Stimulated activated CD8-positive, alpha-beta memory T cell treated with anti-CD3 and anti-CD28 coated beads, Interleukin-12 subunit alpha, Interleukin-12 subunit beta, amount 100 ng/mL, for 1 hour (primary cell): ENCODE data around the gene DSC1.

ENCODE experiments used
- DNase-seq: peaks from one replicate; pipeline ENCODE4 v3.0.0-alpha.2; 2020; ENCODE audit warnings: low read depth

DSC1 gene

DNA sequence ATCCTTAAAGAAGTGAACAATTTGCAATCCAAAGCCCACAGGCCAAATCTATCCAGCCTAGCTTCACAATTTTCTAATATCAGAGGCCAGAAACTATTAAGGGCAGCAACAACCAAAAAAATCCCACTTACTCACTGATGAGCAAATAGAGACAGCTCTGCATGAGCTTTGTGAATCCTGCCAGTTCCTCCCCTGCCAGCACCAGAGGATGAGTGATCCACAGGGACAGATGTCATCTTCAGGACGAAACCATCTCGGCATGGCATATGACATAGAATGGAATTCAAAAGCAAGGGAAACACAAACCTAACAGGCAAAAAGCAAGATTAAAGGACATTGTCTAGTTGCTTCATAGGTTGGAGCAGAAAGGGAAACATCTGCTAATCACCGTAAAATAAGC is 58.2 kb downstream of the DSC1 start:
- no peak for DNase-seq

DNA sequence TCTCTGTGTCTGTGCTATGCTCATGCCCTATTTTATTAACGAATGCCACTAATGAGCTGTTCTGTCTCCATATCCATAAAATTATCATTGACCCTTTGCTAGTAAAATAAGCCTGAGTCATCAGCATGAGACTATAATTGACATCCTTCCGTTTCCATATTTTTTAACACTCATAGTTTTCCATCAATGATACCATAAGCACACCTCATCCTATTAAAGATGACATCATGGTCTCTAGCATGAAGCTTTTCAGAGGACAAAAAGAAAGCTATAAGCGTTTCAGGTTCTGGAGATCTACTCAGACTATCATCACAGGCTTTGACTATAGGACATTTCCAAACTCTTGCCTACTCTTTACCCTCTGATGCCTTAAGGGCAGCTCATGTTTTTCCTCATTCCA is 59.2 kb downstream of the DSC1 start:
- DNase-seq = no peak

DNA sequence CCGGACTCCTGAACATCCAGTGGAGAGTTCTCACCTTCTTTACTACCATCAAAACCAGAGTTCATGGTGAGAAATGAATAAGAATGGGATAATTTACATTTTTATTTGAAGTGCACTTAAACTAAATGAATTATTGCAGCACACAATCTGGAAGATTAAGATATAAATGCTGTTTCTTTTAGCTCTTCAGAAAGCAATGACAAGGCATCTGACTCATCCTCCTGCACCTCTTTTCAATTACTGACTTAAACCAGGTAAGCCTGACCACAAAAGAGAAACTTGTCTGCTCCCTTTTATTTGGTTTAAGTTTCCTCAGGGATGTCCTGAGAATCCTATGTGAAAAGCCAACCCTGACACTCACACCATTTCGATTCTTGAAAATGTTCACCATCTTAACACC is 59.7 kb downstream of the DSC1 start:
- DNase-seq = no peak

DNA sequence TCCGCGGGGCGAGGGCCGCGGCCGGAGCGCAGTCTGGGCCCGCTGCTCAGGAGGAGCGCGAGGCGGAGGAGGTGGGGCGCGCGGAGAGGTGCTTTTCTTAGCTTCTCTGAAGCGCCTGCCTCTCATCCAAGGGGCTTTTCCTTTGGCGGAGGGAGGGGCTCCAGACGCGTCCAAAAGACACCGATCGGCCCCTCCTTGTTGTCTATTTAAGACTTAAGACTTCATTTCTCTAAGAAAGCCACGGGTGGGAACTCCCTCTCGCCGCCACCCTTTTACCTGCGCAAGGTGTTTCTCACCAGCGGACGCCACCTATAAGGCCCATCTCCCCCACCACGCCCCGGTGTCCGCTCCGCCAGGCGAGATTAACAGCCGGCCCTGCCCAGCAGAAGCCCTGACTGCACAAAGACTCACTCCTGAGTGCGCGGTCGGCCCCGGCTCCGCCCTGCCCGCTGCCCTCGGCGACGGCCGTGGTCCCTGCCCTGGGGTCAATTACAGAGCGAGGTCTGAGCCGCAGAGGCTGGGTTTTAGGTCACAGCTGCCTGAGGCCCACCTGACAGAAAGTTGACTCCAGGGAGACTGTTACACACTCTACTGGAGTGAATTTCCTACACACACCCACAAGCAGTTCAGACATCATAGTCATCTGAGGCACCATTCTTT is 60.5 kb downstream of the DSC1 start, which contains the start of gene DSC2:
Gene DSC2, minus strand, starts transcription at position 397 of the 660 bp plus-strand sequence. CDS start 450 bp downstream, outside the sequence.
- no peak for DNase-seq

DNA sequence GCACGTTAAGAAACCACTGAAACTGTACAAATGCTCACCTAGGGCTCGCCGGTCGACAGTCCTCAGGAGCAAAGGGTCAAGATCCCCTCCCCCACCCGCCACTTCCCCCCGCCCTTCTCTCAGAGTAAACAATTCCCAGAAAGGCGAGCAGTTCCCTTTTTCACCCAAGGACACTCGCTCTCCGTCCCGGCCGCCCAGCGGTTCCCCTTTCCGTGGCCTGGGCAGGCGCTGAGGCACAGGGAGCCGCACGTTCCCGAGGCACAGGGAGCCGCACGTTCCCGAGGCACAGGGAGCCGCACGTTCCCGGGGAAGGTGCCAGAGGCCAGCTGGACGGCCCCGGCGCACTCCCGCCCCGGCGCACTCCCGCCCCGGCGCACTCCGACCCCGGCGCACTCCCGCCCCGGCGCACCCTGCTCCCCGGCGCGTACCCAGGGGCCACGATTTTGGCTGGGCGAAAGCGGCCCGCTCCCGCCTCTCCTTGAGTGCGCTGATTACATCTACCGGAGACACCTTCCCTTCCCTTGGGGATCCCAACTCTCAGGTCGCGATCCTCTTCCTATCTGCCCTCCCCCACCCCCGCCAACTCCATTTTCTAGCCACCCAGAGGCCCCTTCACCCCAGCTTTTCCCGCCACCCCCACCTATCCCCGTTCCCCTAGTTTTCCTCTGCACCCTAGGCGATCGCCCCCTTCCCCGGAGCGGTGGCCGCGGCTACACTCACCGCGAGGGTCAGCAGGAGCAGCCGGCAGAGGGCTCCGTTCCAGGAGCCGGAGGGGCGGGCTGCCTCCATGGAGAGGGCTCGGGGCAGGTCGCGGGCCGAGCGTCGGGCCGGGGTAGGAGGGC is 61.3 kb downstream of the DSC1 start:
- DNase-seq = no peak

DNA sequence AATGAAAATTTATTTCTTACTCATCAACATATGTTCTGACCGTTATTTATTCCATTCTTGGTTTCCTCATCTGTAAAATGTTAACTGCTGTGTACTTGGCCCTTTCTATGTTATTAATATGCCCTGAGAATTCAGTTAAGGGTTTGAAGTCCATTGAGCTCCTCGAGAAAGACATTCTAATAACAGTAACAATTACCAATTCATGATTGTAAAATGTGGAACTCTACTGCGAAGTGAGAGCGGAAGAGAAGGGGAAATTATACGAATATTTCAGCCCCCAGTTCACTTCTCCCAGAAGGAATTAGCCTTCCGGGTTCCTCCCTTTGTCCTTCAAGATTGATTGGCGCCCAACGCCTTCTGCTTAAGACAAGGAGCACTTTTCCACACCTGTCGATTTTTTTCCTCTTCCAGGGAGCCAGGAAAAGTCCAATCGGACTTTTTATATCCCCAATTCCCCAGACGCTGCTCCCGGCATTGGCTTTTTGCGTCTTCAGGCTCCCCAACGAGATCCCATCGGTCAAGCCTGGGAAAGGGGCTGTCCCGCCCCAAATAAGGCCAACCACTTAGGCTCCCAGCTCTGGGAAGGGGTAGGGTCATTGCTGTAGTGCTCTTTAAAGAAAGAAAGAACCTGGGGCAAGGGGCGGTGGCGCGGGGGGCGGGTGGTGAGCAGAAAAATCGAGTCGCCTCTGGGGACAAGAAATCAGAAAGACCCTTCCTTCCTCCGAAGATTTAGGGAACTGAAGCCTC is 62.0 kb downstream of the DSC1 start:
- no peak for DNase-seq

DNA sequence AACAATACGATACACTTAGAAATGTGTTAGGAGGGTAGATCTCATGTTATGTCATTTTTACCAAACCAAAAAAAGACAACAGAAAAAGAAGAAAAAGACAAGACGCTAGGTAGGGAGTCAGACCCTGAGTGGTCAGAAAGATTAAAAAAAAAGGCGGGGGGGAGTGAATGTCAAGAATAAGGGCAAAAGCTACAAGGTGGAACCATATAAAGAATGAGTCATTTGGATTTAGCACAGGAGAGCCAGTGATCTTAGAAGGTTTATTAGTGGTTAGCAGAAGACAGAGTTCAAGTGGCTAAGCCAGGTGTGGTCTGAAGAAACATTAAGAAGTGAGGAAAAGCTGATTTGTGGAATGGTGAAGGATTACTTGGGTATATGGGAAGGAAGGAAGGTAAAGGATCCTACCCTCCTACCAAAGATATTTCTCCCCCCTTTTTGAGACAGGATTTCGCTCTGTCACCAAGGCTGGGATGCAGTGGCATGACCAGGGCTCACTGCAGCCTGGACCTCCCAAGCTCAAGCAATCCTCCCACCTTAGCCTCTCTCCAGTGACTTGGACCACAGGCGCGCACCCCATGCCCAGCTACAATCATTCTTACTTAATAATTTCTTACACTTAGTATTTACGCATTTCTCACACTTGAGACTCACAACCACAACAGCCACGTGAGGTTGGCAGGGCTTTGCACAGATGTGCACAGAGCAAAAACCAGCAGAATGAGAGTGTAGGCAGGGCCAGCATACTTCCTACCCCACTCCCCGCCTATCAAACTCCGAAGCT is 63.0 kb downstream of the DSC1 start:
- DNase-seq = no peak

DNA sequence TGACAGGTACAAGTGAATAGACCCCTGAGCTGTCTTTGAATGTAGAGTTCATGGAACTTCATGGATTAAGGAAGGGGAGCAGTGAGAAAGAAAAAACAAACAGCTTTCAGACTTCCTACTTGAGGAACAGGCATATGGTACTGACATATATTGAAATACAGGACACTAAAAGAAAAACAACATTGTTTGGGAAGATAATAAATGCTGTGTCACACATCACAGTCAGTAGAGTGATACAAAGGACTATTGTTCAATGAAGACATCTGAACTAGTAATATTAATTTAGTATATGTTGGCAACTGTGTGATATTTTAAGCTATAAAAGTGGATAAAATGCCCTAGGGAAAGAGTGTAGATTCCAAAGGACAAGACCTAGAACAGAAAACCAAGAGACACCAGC is 63.8 kb downstream of the DSC1 start:
- DNase-seq = no peak

DNA sequence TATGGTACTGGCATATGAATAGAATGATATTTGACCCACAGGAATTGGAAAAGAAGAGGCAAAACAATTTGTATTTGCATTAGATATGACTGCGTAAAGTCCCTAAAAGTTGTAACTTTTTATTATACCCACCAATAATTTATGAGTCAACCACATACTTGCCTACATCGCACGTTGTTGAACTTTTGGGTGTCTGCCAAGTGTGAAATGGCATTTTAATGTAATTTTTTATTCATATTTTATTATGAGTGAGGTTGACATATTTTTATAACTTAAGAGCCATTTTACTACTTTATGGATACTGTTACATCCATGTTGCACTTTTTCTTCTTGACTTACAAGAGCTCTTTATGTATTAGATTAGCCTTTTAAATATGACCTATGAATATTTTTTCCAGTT is 65.0 kb downstream of the DSC1 start:
- no peak for DNase-seq

DNA sequence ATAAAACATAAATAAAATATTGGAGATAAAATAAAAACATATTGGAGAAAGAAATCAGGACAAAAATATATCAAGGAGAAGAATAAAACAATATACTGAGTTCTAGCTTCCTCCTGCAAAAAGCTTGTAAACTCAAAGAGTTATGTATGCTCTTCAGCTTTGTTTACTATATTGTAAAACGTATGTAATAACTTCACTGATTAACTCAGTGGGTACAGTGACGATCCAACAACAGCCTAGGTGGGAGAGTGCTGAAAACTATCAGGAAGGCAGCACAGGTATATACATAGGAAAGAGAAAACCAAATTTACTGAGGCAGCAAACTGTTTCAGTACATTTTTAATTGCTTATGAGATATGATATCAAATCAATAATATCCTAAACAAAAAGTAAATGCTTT is 68.8 kb downstream of the DSC1 start:
- no peak for DNase-seq

DNA sequence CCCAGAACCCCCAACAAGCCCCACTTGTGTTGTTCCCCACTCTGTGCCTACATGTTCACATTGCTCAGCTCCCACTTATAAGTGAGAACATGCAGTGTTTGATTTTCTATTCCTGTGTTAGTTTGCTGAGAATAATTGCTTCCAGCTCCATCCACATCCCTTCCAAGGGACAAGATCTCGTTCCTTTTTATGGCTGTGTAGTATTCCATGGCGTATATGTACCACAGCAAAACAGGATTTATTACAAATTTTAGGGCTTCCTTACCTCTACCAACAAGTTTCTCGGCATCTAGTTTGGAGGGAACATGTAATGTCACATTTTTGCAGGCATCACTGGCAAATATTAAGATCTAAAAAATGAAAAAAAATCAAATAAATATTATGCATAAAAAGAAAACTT is 69.4 kb downstream of the DSC1 start:
- no peak for DNase-seq

DNA sequence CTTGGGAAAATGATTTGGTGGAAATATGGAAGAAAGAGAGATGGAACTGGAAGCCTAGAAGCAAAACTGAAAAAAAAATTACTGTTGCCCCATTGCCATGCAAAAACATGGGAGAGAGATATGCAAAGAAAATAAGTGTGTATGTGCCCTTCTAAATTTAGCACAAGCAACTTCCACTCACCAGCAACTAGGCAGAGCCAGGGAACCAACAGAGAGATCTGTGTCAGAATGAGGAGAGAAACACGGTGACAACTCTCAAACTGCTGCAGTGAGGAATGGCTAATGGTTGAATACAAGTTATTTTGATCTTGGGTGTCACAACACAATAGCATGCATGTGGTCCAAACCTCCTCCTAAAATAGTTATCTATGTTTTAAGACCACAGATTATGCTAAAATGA is 71.3 kb downstream of the DSC1 start:
- DNase-seq = no peak

DNA sequence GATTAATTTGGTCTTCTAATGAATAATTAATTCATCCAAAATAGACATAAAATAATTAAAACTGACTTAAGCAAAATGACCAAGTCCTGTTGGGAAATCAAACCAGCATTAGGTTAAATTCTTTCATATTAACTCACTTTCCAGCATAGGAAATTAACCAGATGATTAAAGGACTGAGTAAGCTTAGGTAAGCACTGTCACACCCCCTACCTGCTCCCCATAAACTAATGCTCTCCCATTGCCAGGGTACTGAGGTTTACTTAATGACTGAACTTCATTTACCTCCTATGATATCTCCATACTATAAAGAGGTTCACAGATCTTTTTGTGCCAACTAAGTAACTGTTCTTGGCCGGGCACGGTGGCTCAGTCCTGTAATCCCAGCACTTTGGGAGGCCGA is 74.1 kb downstream of the DSC1 start:
- DNase-seq = no peak

DNA sequence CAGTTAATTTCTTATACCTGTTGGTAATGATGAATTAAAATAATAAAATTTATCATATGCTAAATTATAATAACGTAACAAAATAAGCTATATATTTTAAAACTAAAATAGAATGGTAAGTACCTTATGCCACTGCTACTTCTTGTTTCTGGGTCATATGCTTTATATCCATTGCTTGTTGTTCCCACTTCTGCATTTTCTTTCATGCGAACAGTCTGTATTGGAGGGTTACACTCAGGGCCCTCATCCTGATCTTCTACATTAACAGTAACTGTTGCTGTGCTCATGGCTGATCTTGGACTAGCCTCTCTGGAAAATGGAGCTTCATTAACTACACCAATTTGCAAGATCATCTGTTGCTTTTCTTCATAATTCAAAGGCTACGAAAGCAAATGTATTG is 82.7 kb downstream of the DSC1 start:
- no peak for DNase-seq
